GM19438 (cell line): ENCODE measurements around the gene RNF168.
"Not testable (repeated sequence)": the region's sequence is repeated elsewhere in the genome, so short reads cannot be mapped to it uniquely, and the experiment has no call there.

Experiments
- ATAC-seq: cut with Tn5 transposase; IDR thresholded peaks from one replicate; pipeline ENCODE4 v1.9.1; 2021; ENCODE audit warnings: low read depth; ENCODE audit not compliant: unreplicated experiment

Gene RNF168

GRCh38 chr3:196517162-196517800 is 13.7 kb upstream of the RNF168 start:
- ATAC-seq = no peak

DNA sequence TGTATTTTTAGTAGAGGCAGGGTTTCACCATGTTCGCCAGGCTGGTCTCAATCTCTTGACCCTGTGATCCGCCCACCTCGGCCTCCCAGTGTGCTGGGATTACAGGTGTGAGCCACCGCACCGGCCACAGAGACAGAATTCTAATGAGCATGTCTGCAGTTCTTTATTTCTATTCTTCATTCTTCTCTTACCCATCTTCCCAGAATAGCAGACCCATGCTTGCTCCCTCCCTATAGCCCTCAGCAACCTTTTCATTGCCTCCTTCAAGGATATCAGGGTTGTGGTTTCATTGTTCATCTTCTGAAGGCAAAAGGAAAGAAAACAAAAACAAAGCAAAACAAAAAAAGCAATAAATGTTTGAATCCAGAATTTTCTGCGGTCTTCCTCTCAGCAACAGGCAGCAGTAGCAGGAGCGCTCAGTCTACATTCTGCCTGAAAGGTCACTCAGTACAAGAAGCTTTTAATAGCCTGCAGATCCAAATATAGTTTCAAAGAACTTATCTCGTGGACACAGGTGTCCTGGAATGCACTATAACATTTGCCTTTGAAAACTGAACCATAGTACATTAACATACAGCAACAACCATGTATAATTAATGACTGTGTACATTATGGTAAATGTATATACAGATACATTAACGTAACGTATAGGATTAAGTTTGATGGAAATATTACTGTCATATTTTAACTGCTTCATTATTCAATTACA is 11.5 kb upstream of the RNF168 start, which contains the start of gene SMCO1:
Gene SMCO1, minus strand, starts transcription at position 434 of the 709 bp plus-strand sequence. Its CDS starts 137 bp downstream, at position 297.
- ATAC-seq = no peak

DNA sequence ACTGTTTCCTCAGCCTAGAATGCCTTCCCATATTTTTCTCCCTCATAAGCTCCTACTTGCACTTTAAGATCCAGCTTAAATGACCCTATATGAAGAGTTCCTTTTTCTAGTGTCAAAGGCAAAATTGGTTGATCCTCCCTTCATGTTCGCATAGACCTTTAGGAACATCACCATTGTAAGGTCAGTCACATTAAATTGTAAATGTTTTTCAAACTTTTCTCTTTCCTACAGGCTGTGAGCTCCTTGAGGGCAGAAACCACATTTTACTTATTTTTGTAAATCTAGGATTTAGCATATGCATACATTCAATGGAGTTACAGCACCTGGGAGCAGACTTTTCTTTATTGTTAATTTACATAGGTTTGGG is 10.8 kb upstream of the RNF168 start:
- no peak for ATAC-seq

- ATAC-seq = no peak
Observed at GRCh38 chr3:196513697-196514349, 10.3 kb upstream of the RNF168 start.

- ATAC-seq = not testable (repeated sequence)
Observed at GRCh38 chr3:196511646-196512425, 8.3 kb upstream of the RNF168 start.

GRCh38 chr3:196511108-196511507 is 7.5 kb upstream of the RNF168 start:
- ATAC-seq = not testable (repeated sequence)

DNA sequence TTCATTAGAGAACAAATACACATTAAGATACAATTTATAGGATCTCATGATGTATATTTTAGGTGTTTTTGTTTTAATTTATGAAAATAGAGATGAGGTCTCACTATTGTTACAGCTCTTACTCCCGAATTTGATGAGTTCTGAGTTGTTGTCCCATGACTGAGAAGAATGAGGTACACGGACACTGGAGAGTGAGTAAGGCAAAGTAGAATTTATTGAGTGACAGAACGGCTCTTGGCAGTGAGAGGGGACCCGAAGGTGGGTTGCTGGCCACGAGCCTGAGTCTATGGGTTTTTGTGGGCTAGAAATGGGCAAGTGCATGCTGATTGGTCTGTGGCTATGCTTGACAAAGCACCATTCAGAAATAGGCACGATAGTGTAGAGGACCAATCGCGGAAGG is 3.1 kb upstream of the RNF168 start:
- no peak for ATAC-seq

- no peak for ATAC-seq
Observed at GRCh38 chr3:196504556-196504955, 988 bp upstream of the RNF168 start.

DNA sequence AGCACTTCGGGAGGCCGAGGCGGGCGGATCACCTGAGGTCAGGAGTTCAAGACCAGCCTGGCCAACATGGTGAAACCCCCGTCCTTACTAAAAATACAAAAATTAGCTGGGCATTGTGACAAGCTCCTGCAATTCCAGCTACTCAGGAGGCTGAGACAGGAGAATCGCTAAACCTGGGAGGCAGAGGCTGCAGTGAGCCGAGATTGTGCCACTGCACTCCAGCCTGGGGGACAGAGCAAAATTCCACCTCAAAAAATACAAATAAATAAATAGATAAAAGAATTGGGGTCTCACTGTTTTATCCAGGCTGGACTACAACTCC is 470 bp upstream of the RNF168 start:
- not testable (repeated sequence) for ATAC-seq

DNA sequence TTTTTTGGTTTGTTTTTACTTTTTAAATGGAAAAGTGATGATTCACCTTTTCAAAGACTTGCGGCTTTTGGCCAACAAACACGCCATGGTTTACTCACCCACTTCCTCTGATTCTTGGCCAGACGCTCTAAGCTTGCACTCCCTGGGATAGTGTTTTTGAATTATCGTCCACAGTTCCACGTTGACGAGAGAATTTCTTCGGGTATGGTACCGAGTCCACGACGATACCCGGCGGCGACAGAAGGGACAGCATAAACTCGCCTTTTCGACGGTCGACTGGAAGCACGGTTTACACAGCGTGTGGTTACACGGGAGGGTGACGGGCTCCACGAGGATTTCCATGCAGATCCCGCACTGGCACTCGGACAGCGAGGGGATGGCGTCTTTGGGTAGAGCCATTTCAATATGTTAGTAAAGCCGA is 783 bp downstream of the RNF168 start:
- ATAC-seq = peak; percentile 7

DNA sequence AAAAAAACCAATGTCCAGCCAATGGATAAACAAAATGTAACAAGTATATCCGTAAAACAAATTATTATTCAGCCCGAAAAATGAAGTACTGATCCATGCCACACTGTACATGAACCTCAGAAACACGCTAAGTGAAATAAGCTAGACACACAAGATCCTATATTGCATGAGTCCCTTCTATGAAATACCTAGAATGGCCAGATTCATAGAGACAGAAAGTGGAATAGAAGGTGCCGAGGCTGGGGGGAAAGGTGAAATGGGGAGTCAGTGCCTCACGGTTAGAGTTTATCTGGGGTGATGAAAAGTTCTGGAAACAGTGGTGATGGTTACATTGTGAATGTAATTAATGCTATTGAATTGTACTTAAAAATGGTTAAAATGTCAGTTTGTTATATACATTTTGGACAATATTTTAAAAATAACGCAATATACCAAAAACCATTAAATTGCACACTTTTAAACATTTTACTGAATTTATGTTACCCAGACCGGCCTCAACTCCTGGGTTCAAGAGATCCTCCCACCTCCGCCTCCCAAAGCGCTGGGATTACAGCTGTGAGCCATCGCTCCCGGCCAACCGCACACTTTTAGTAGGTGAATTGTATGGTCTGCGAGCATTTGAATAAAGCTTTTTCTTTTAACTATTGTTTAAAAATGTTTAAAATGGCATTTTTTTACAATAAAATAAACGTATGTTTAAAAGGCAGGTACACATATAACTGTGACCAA is 2.1 kb downstream of the RNF168 start:
- ATAC-seq = no peak

DNA sequence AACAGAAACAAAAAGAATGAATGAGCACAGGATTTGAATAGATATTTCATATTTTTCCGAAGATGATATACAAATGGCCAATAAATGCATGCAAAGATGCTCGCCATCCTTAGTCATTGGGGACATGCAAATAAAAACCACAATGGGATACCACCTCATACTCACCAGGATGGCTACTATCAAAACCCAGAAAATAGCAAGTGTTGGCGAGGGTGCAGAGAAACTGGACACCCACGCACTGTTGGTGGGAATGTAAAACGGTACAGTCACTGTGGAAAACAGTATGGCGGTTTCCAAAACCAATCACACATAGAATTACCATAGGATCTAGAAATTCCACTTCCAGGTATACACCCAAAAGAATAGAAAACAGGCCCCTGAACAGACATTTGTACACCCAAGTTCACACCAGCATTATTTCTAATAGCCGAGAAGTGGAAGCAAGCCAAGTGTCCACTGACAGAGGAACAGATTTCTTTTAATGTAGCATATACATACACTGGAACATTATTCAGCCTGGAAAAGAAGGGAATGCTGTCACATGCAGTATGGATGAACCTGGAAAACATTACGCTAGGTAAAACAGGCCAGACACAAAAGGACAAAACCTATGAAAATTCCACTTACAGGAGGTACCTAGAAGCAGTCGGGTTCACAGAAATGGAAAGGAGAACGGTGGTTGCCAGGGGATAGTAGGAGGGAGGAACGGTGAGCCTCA is 3.6 kb downstream of the RNF168 start:
- no peak for ATAC-seq

DNA sequence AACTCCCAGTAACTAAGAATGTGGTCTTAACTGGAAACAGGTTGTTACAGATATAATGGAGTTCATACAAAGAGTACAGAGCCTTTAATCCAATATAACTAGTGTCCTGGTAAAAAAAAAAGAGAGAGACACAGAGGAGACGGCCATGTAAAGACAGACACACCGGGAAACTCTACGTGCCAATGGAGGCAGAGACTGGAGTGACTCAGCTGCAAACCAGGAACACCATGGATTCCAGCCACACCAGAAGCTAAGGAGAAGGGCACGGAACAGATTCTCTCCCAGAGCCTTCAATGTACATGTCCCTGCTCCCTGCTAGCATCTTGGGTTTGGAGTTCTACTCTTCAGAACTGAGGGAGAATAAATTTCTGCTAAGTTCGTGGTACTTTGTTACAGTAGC is 4.5 kb downstream of the RNF168 start:
- no peak for ATAC-seq

DNA sequence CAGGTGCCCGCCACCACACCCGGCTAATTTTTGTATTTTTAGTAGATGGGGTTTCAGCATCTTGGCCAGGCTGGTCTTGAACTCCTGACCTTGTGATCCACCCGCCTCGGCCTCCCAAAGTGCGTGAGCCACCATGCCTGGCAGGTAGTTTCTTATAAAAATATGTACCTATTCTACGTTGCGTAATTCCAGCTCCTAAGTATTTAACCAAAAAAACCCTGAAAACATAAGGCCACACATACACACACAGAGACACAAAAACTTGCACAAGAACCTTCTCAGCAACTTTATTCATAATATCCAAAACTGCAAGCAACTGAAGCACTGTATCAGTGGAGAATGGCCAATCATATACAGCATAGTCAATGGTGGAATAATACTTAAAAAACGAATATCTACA is 5.3 kb downstream of the RNF168 start:
- no peak for ATAC-seq

DNA sequence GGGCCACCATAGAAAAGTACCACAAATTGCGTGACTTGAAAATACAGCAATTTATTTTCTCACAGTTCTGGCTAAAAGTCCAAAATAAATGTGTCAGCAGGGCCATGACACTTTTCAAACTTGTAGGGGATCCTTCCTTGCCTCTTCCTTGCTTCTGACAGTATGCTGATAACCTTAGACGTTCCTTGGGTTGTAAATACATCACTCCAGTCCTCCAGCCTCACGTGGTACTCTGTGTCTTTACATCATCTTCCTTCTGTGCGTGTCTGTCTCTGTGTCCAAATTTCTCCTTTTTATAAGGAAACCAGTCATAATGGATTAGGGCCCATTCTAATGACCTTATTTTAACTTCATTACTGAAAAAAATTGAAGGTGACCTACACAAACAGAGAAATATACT is 7.4 kb downstream of the RNF168 start:
- no peak for ATAC-seq

GRCh38 chr3:196493292-196493691 is 10.3 kb downstream of the RNF168 start:
- no peak for ATAC-seq

DNA sequence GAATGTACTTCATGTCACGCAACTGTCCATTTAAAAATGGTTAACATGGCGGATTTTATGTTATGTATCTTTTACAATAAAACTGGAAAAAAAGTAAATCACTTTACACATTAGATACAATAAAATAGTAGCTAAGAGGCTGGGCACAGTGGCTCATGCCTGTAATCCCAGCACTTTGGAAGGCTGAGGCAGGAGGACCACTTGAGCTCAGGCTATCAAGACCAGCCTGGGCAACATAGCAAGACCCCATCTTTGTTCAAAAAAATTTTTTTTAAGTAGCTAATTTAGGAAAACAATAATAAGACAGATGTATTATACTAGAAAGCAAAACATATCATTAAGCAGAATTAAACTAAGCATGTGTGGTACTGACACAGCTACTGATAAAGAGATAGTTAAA is 11.5 kb downstream of the RNF168 start:
- no peak for ATAC-seq

- no peak for ATAC-seq
Observed at GRCh38 chr3:196489747-196490146, 13.8 kb downstream of the RNF168 start.

DNA sequence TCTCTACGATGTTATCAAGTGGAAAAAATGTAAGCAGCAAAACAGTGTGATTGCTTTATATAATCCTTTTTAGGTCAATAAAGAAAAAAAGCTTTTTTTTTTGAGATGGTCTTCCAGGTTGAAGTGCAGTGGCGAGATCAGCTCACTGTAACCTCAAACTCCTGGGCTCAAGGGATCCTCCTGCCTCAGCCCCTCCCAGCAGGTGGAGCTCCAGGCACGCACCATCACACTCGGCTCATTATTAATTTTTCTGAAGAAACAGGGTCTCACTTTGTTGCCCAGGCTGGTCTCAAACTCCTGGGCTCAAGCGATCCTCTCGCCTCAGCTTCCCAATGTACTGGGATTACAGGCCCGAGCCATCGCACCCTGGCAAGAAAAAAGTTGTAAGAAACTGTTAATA is 17.3 kb downstream of the RNF168 start:
- no peak for ATAC-seq

- ATAC-seq = no peak
Observed at GRCh38 chr3:196477678-196478077, 25.9 kb downstream of the RNF168 start.
